Natural killer cell treated with Interleukin-12 subunit alpha and Interleukin-12 subunit beta and Interleukin-15 and Interleukin-18, amount 100 ng/mL, for 72 hours (primary cell): ENCODE results near the gene FABP2. TPM values are rescaled to one million over a fixed set of nuclear protein-coding genes. Genes with fewer than 3 reads are reported as not detected.
"Not testable (repeated sequence)": the region's sequence is repeated elsewhere in the genome, so short reads cannot be mapped to it uniquely, and the experiment has no call there.

Experiments used
- ATAC-seq, 2 donors: fragments of 150-1000 bp; cut with Tn5 transposase in 1 of 2; sonication (Bioruptor Pico), chemical (Tn5 transposase) in 1 of 2; 2 replicates each; pipeline ENCODE4 v1.10.0; 2021
- DNase-seq: peaks from one replicate; pipeline ENCODE4 v3.0.0; 2022; ENCODE audit warnings: low spot score
- H3K27ac Mint-ChIP-seq, 2 donors: 1 replicate in 1 of 2; 2 replicates in 1 of 2; pipeline ENCODE4 v1.8.0; 2022; ENCODE audit warnings: mixed read lengths in 2 of 2, mild to moderate bottlenecking in 1 of 2, moderate library complexity in 1 of 2
- H3K27me3 Mint-ChIP-seq, 2 donors: 1 replicate in 1 of 2; 2 replicates in 1 of 2; pipeline ENCODE4 v1.8.0; 2022; ENCODE audit warnings: mixed read lengths in 2 of 2
- H3K36me3 Mint-ChIP-seq: one replicate; pipeline ENCODE4 v1.8.0; 2022; ENCODE audit warnings: mixed read lengths
- H3K4me1 Mint-ChIP-seq, 2 donors: 1 replicate in 1 of 2; 2 replicates in 1 of 2; pipeline ENCODE4 v1.8.0; 2022; ENCODE audit warnings: low read depth in 2 of 2, mixed read lengths in 2 of 2, mild to moderate bottlenecking in 1 of 2
- H3K4me3 Mint-ChIP-seq: one replicate; pipeline ENCODE4 v1.8.0; 2022; ENCODE audit warnings: mixed read lengths
- H3K9me3 Mint-ChIP-seq: 2 replicates; pipeline ENCODE4 v1.8.0; 2022; ENCODE audit warnings: mixed read lengths
- total RNA-seq, 2 donors: library from RNA; stranded (reverse); gene quantifications; one replicate each; pipeline ENCODE4 v1.2.3, GENCODE V29; 2022

The FABP2 gene
- total RNA-seq, 2 donors from 2014 or later = not detected

DNA sequence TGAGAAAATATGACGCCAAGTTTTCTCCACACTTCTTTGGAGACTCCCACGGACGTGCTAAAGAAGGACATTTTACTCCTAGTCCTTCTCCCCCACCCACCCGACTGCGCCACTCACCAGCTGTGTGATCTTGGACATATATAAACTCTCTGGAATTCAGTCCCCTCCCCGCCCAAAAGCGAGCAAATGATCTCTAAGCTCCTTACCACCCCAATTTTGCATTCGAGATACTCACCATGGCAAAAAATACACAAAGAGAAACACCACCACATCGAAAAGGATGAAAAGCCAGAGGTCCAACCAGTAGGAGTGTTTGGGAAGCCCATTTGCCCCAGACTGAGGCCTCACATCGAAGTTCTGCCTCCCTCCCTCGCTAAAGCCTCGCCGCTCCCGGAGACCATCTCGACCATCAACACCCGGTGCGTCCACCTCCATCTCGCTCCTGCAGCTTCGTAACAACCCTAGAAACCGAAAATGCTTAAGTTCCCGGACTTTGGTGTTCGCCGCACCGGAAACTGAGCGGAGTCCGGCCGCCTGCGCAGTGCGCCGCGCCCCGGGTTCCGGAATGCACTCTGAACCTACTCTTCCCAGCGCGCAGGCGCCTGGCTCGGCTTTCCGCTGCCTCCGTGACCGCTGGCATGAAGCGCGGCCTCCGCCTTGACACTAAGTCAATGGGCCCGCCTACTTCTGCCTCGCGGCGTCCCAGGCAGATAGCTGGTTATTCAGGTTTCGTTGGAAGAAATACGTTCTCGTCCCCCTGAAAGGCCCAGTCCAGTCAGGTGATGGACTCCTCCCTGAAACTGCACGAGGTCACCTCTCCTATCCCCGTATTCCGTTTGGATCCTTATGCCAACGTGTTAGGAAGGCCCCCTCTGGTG, 21.6 kb downstream of the FABP2 start:
- H3K4me3 Mint-ChIP-seq = peak overlapping the region; percentile 93
- DNase-seq (peak; percentile 97), ATAC-seq (peak; percentile 99)
- peaks cover 13% of the 10 kb centered on the region for H3K36me3 Mint-ChIP-seq
- peaks cover 4 to 14% of the 10 kb centered on the region in 2 donors for H3K27me3 Mint-ChIP-seq
- peaks cover 21 to 29% of the 10 kb centered on the region in 2 donors for H3K4me1 Mint-ChIP-seq
- peak overlapping the region; percentile 94 to 100 for H3K27ac Mint-ChIP-seq
- H3K9me3 Mint-ChIP-seq = no peaks in the 10 kb centered on the region

GRCh38 chr4:119299741-119300100, 22.2 kb downstream of the FABP2 start:
- Mint-ChIP-seq H3K27me3 (peaks cover 4 to 11% of the 10 kb centered on the region in 2 donors), H3K9me3 (no peaks in the 10 kb centered on the region), H3K4me1 (peaks cover 21 to 29% of the 10 kb centered on the region in 2 donors), H3K36me3 (peaks cover 13% of the 10 kb centered on the region), H3K4me3 (peak overlapping the region; percentile 93), H3K27ac (peak overlapping the region; percentile 94 to 100)
- no peak for ATAC-seq
- DNase-seq = no peak

GRCh38 chr4:119299260-119299671, 22.7 kb downstream of the FABP2 start:
- H3K36me3 Mint-ChIP-seq = peaks cover 13% of the 10 kb centered on the region
- no peak for DNase-seq

GRCh38 chr4:119297795-119298194, 24.1 kb downstream of the FABP2 start:
- H3K4me1 Mint-ChIP-seq = peaks cover 21 to 29% of the 10 kb centered on the region in 2 donors
- H3K27me3 Mint-ChIP-seq = no peaks in the 10 kb centered on the region
- no peak for ATAC-seq
- peak overlapping the region; percentile 93 for H3K4me3 Mint-ChIP-seq
- no peaks in the 10 kb centered on the region for H3K9me3 Mint-ChIP-seq
- H3K36me3 Mint-ChIP-seq = peaks cover 13% of the 10 kb centered on the region
- no peak for DNase-seq
- H3K27ac Mint-ChIP-seq = peak overlapping the region in 1 of 2 donors; percentile 100

More at GRCh38 chr4:119299260-119299671, 22.7 kb downstream of the FABP2 start:
- no peak for ATAC-seq
- H3K27ac Mint-ChIP-seq = peak overlapping the region; percentile 94 to 100
- H3K4me3 Mint-ChIP-seq = peak overlapping the region; percentile 93
- H3K27me3 Mint-ChIP-seq = peaks cover 4 to 7% of the 10 kb centered on the region in 2 donors
- H3K9me3 Mint-ChIP-seq = no peaks in the 10 kb centered on the region
- peaks cover 21 to 29% of the 10 kb centered on the region in 2 donors for H3K4me1 Mint-ChIP-seq

- DNase-seq (no peak), ATAC-seq (no peak)
- H3K9me3 Mint-ChIP-seq = no peaks in the 10 kb centered on the region
- peak overlapping the region in 1 of 2 donors; percentile 35 for H3K27ac Mint-ChIP-seq
- H3K27me3 Mint-ChIP-seq = no peaks in the 10 kb centered on the region
- H3K4me1 Mint-ChIP-seq = peaks cover 21 to 29% of the 10 kb centered on the region in 2 donors
- no peak overlapping the region for H3K4me3 Mint-ChIP-seq
- H3K36me3 Mint-ChIP-seq = peaks cover 13% of the 10 kb centered on the region
Observed at GRCh38 chr4:119296356-119296755, 25.6 kb downstream of the FABP2 start.

GRCh38 chr4:119290598-119290997, 31.3 kb downstream of the FABP2 start:
- Mint-ChIP-seq H3K4me1 (no peaks in the 10 kb centered on the region), H3K27ac (no peak overlapping the region)
- no peak for DNase-seq

GRCh38 chr4:119289313-119289712, 32.6 kb downstream of the FABP2 start:
- Mint-ChIP-seq H3K27me3 (no peaks in the 10 kb centered on the region), H3K36me3 (no peaks in the 10 kb centered on the region), H3K27ac (no peak overlapping the region), H3K4me1 (peaks cover 4 to 6% of the 10 kb centered on the region in 2 donors), H3K9me3 (no peaks in the 10 kb centered on the region), H3K4me3 (no peak overlapping the region)
- DNase-seq (no peak), ATAC-seq (no peak)

More at GRCh38 chr4:119290598-119290997, 31.3 kb downstream of the FABP2 start:
- no peaks in the 10 kb centered on the region for H3K27me3 Mint-ChIP-seq
- no peak overlapping the region for H3K4me3 Mint-ChIP-seq
- no peak for ATAC-seq
- H3K9me3 Mint-ChIP-seq = no peaks in the 10 kb centered on the region
- no peaks in the 10 kb centered on the region for H3K36me3 Mint-ChIP-seq

GRCh38 chr4:119286377-119287002, 35.4 kb downstream of the FABP2 start:
- no peaks in the 10 kb centered on the region for H3K36me3 Mint-ChIP-seq
- no peaks in the 10 kb centered on the region for H3K27me3 Mint-ChIP-seq
- H3K27ac Mint-ChIP-seq = no peak overlapping the region
- H3K4me3 Mint-ChIP-seq = no peak overlapping the region
- ATAC-seq (no peak), DNase-seq (no peak)
- H3K9me3 Mint-ChIP-seq = no peaks in the 10 kb centered on the region
- H3K4me1 Mint-ChIP-seq = peaks cover 7 to 11% of the 10 kb centered on the region in 2 donors

DNA sequence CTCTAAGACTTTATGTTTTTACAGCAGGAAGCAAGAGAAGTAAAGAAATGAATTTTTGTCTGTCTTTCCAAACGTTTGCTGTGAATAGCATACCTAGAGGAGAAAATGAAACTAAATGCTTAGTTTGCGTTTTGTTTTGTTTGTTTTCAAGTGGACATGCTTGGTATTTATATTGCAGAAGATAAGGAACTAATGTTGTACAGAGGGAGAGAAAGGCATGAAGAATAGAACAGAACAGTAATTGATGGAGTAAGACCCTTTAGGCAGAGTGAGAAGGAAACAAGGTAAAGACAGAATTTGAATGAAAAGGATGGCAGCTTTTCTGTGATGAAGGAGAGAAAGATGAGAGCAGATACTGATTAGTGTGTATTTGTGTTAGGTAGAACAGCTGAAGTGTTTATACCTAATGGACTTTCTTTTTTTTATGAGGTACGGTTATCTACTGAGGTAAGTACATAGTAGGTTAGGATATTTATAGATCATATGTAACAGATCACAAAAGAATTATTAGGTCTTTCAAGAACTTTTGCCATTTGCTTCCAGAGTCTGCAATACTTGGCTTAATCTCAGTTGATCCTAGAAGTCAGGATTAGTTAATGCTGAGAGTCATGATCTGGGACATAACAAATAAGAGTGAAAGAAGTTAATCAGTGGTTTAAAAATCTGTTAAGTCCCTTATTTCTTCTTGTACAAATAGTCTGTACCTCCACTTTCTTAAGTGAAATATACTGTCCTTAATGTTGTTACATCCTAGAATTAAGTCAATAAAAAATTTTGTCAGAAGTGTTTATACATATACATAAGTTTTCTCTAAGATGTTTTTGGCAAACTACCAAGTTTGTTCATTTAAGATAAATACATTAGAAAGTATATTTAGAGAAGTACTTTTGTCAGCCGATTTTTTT, 36.8 kb downstream of the FABP2 start:
- Mint-ChIP-seq H3K27ac (peak overlapping the region; percentile 5 to 36), H3K36me3 (peaks cover 4% of the 10 kb centered on the region), H3K4me3 (peak overlapping the region; percentile 79), H3K27me3 (no peaks in the 10 kb centered on the region), H3K4me1 (peaks cover 7 to 22% of the 10 kb centered on the region in 2 donors), H3K9me3 (no peaks in the 10 kb centered on the region)
- ATAC-seq = no peak
- no peak for DNase-seq

GRCh38 chr4:119281393-119281792, 40.5 kb downstream of the FABP2 start:
- Mint-ChIP-seq H3K4me3 (no peak overlapping the region), H3K4me1 (peaks cover 10 to 22% of the 10 kb centered on the region in 2 donors), H3K27me3 (no peaks in the 10 kb centered on the region), H3K36me3 (peaks cover 4% of the 10 kb centered on the region), H3K27ac (no peak overlapping the region), H3K9me3 (no peaks in the 10 kb centered on the region)
- DNase-seq (no peak), ATAC-seq (no peak)

GRCh38 chr4:119279945-119280344, 42.0 kb downstream of the FABP2 start:
- ATAC-seq, H3K27me3 Mint-ChIP-seq, DNase-seq, H3K4me3 Mint-ChIP-seq, H3K36me3 Mint-ChIP-seq, H3K27ac Mint-ChIP-seq, H3K9me3 Mint-ChIP-seq: not testable (repeated sequence)
- peaks cover 9 to 19% of the 10 kb centered on the region in 2 donors for H3K4me1 Mint-ChIP-seq

GRCh38 chr4:119279541-119279940, 42.4 kb downstream of the FABP2 start:
- not testable (repeated sequence) for H3K36me3 Mint-ChIP-seq, DNase-seq, H3K27ac Mint-ChIP-seq, H3K9me3 Mint-ChIP-seq, H3K4me3 Mint-ChIP-seq, ATAC-seq, H3K27me3 Mint-ChIP-seq
- peaks cover 6 to 16% of the 10 kb centered on the region in 2 donors for H3K4me1 Mint-ChIP-seq

DNA sequence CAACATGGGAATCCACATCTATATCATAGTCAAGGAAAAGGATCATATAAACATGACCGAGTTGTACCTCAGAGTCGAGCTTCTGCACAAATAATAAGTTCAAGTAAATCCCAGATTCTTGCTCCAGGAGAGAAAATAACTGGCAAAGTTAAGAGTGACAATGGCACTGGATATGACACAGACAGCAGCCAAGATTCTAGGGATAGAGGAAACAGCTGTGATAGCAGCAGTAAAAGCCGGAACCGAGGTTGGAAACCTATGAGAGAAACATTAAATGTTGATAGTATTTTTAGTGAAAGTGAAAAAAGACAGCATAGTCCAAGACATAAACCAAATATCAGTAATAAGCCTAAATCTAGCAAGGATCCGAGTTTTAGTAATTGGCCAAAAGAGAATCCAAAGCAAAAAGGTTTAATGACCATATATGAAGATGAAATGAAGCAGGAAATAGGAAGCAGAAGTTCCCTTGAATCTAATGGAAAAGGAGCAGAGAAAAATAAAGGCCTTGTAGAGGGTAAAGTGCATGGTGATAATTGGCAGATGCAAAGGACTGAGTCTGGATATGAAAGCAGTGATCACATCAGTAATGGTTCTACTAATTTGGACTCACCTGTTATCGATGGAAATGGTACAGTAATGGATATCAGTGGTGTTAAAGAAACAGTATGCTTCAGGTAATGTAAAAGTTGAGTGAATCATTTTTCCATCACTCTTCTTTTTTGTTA, 50.4 kb downstream of the FABP2 start:
- ATAC-seq = no peak
- H3K36me3 Mint-ChIP-seq = peaks cover 8% of the 10 kb centered on the region
- H3K4me1 Mint-ChIP-seq = no peaks in the 10 kb centered on the region
- H3K9me3 Mint-ChIP-seq = no peaks in the 10 kb centered on the region
- H3K27me3 Mint-ChIP-seq = no peaks in the 10 kb centered on the region
- H3K27ac Mint-ChIP-seq = no peak overlapping the region
- DNase-seq = no peak
- no peak overlapping the region for H3K4me3 Mint-ChIP-seq
